SK-N-SH (cell line): ENCODE measurements around the gene TRNT1. TPM values are rescaled to one million over a fixed set of nuclear protein-coding genes. Genes with fewer than 3 reads are reported as not detected.

Source experiments
- CTCF ChIA-PET: fragments of 300-600, 350-600 bp; formaldehyde crosslinking; extraction: SDS; loops from one replicate; lab custom pipeline; 2021; lab: Yijun Ruan, JAX
- POLR2A ChIA-PET: fragments of 350-600 bp; sonication (Branson Sonifier 250); formaldehyde crosslinking; extraction: SDS; loops from one replicate; lab custom pipeline; 2020; ENCODE audit warnings: antibody characterized with exemption, inconsistent platforms; lab: Yijun Ruan, JAX
- DNase-seq: peaks from one replicate; pipeline ENCODE4 v3.0.0; 2012
- H2AFZ ChIP-seq: fragments of 200-600 bp; sonication (generic); 2 replicates; pipeline ENCODE4 v1.8.1; 2016; ENCODE audit warnings: antibody characterized with exemption, mild to moderate bottlenecking, low read depth
- H3F3A ChIP-seq: fragments of 200-600 bp; sonication (generic); replicated peaks from 2 replicates; pipeline ENCODE3; 2016; ENCODE audit warnings: antibody characterized with exemption, mild to moderate bottlenecking; ENCODE audit not compliant: insufficient read depth
- H3K27ac ChIP-seq, 2 experiments: fragments of 200-500 bp in 1 of 2; fragments of 200-600 bp in 1 of 2; sonication (Bioruptor generic) in 1 of 2; sonication (generic), shearing (Covaris generic) in 1 of 2; 2 replicates each; pipeline versions ENCODE4 v1.5.1 to v1.6.1; 2014 to 2016; ENCODE audit warnings: low read depth in 2 of 2, inconsistent platforms in 1 of 2, low read length in 1 of 2, mild to moderate bottlenecking in 1 of 2, mixed read lengths in 1 of 2
- H3K27me3 ChIP-seq: fragments of 200-600 bp; sonication (generic), shearing (Covaris generic); 2 replicates; pipeline ENCODE4 v1.6.1; 2016; ENCODE audit warnings: mixed run types; ENCODE audit not compliant: insufficient read depth
- H3K36me3 ChIP-seq, 2 experiments: fragments of 200-500 bp in 1 of 2; fragments of 200-600 bp in 1 of 2; sonication (Bioruptor generic) in 1 of 2; sonication (generic) in 1 of 2; replicated peaks in 1 of 2; 2 replicates each; pipeline versions ENCODE3 to v1.5.1; 2014 to 2016; ENCODE audit warnings: low read length in 1 of 2, mild to moderate bottlenecking in 1 of 2; ENCODE audit not compliant: insufficient read depth in 2 of 2, control insufficient read depth in 1 of 2
- H3K4me1 ChIP-seq, 2 experiments: fragments of 200-500 bp in 1 of 2; fragments of 200-600 bp in 1 of 2; sonication (Bioruptor generic) in 1 of 2; sonication (generic), shearing (Covaris generic) in 1 of 2; 2 replicates each; pipeline versions ENCODE4 v1.5.1 to v1.6.1; 2014 to 2016; ENCODE audit warnings: low read depth in 1 of 2, low read length in 1 of 2, mixed run types in 1 of 2; ENCODE audit not compliant: insufficient read depth in 2 of 2, control insufficient read depth in 1 of 2
- H3K4me2 ChIP-seq: fragments of 200-600 bp; sonication (generic), shearing (Covaris generic); 2 replicates; pipeline ENCODE4 v1.6.1; 2017; ENCODE audit warnings: mixed run types
- H3K4me3 ChIP-seq, 2 experiments: fragments of 200-500 bp in 1 of 2; fragments of 200-600 bp in 1 of 2; sonication (Bioruptor generic) in 1 of 2; sonication (generic), shearing (Covaris generic) in 1 of 2; 2 replicates each; pipeline versions ENCODE4 v1.5.1 to v1.8.1; 2014 to 2016; ENCODE audit warnings: low read depth in 2 of 2, inconsistent platforms in 1 of 2, low read length in 1 of 2, mild to moderate bottlenecking in 1 of 2, mixed read lengths in 1 of 2, moderate library complexity in 1 of 2
- H3K79me2 ChIP-seq: fragments of 200-600 bp; sonication (generic); 2 replicates; pipeline ENCODE4 v1.8.1; 2017; ENCODE audit warnings: mild to moderate bottlenecking; ENCODE audit not compliant: insufficient read depth
- H3K9ac ChIP-seq: fragments of 200-600 bp; sonication (generic); 2 replicates; pipeline ENCODE4 v1.6.1; 2017; ENCODE audit warnings: mixed run types
- H3K9me2 ChIP-seq: fragments of 200-600 bp; sonication (generic); 2 replicates; pipeline ENCODE4 v1.6.1; 2017; ENCODE audit warnings: mixed run types
- H3K9me3 ChIP-seq: fragments of 200-600 bp; sonication (generic); 2 replicates; pipeline ENCODE4 v1.6.1; 2017; ENCODE audit warnings: mixed run types, mild to moderate bottlenecking, moderate library complexity
- H4K20me1 ChIP-seq: fragments of 200-600 bp; sonication (generic); 2 replicates; pipeline ENCODE4 v1.6.1; 2017; ENCODE audit warnings: mild to moderate bottlenecking, mixed run types; ENCODE audit not compliant: insufficient read depth
- CHD2 ChIP-seq: fragments of 150-350 bp; IDR thresholded peaks from 2 replicates; pipeline ENCODE4 v1.6.1; 2018; ENCODE audit warnings: low read length; ENCODE audit not compliant: partially characterized antibody
- CTCF ChIP-seq: fragments of 200-600 bp; sonication (generic); IDR thresholded peaks from 2 replicates; pipeline ENCODE4 v1.6.1; 2017; ENCODE audit warnings: antibody characterized with exemption, mild to moderate bottlenecking, moderate library complexity
- FOSL2 ChIP-seq: IDR thresholded peaks from 2 replicates; pipeline ENCODE4 v1.4.0; 2012; ENCODE audit warnings: low read depth, mild to moderate bottlenecking, moderate library complexity, borderline replicate concordance
- FOXJ3 ChIP-seq: sonication (generic); formaldehyde crosslinking; IDR thresholded peaks from 2 replicates; pipeline ENCODE4 v1.5.1; 2020; ENCODE audit warnings: mild to moderate bottlenecking, missing genetic modification reagents
- GABPA ChIP-seq: IDR thresholded peaks from 2 replicates; pipeline ENCODE4 v1.4.0; 2012; ENCODE audit warnings: low read depth, mild to moderate bottlenecking
- JUND ChIP-seq: IDR thresholded peaks from 2 replicates; pipeline ENCODE4 v1.4.0; 2012
- MEF2A ChIP-seq: IDR thresholded peaks from 2 replicates; pipeline ENCODE4 v1.4.0; 2012; ENCODE audit warnings: low read depth, borderline replicate concordance
- NFIC ChIP-seq: IDR thresholded peaks from 2 replicates; pipeline ENCODE4 v1.4.0; 2012; ENCODE audit warnings: borderline replicate concordance
- PBX3 ChIP-seq: IDR thresholded peaks from 2 replicates; pipeline ENCODE4; 2012
- RAD21 ChIP-seq: IDR thresholded peaks from 2 replicates; pipeline ENCODE4 v1.6.1; 2012; ENCODE audit warnings: mild to moderate bottlenecking, low read length
- RCOR1 ChIP-seq: fragments of 150-350 bp; IDR thresholded peaks from 2 replicates; pipeline ENCODE4 v1.6.1; 2017; ENCODE audit warnings: antibody characterized with exemption, low read length
- REST ChIP-seq: IDR thresholded peaks from 2 replicates; pipeline ENCODE4 v1.6.1; 2012; ENCODE audit warnings: mild to moderate bottlenecking, low read depth, low read length, moderate library complexity
- RFX5 ChIP-seq: IDR thresholded peaks from 2 replicates; pipeline ENCODE4 v1.6.1; 2012; ENCODE audit warnings: mild to moderate bottlenecking, improper control_type of control experiment, low read length
- SIN3A ChIP-seq: IDR thresholded peaks from 2 replicates; pipeline ENCODE4 v1.6.1; 2012; ENCODE audit warnings: low read depth, mild to moderate bottlenecking, low read length, moderate library complexity, borderline replicate concordance
- USF2 ChIP-seq: fragments of 150-350 bp; IDR thresholded peaks from 2 replicates; pipeline ENCODE4 v1.6.1; 2017; ENCODE audit warnings: antibody characterized with exemption, low read length, low read depth, borderline replicate concordance
- ZBTB33 ChIP-seq: IDR thresholded peaks from 2 replicates; pipeline ENCODE4 v1.4.0; 2012; ENCODE audit warnings: low read depth, borderline replicate concordance
- WGBS: methylation state at CpG from one replicate; pipeline ENCODE4 v1.1.6; 2017; ENCODE audit warnings: low lambda C conversion rate; 5-methylcytosine and 5-hydroxymethylcytosine counted together
- polyA plus RNA-seq, 3 experiments: library from polyadenylated mRNA; depleted of rRNA; stranded (reverse); fragments of >200 nt; gene quantifications; 2 replicates each; pipeline ENCODE4 v1.2.3, GENCODE V29; 2012

TRNT1 gene
- polyA plus RNA-seq, 1 of the 3 experiments (the other 2 are of a cell fraction): 7.4 TPM

- Histone ChIP-seq H3K9me2 (no peaks in the 10 kb centered on the region), H3K4me2 (no peak overlapping the region), H3K9me3 (no peaks in the 10 kb centered on the region), H4K20me1 (no peaks in the 10 kb centered on the region), H3K9ac (no peak overlapping the region), H3K79me2 (no peaks in the 10 kb centered on the region), H3K27me3 (no peaks in the 10 kb centered on the region), H2AFZ (no peak overlapping the region), H3K36me3 (no peaks in the 10 kb centered on the region), H3F3A (no peaks in the 10 kb centered on the region)
- ChIA-PET POLR2A (no interaction called here), CTCF (no interaction called here)
- 23% methylated on average over 4 of the region's 4 CpGs for WGBS
- DNase-seq: no peak
- TF ChIP-seq ZBTB33 (no peak), NFIC (no peak), REST (no peak), FOSL2 (no peak), RAD21 (no peak), SIN3A (no peak)
- TF ChIP-seq, all 33 proteins: peak for 0
- no peak overlapping the region for H3K4me3 ChIP-seq
- H3K27ac ChIP-seq: no peak overlapping the region
- peaks cover 0 to 3% of the 10 kb centered on the region in 2 experiments; a peak in 1 of 4 replicates for H3K4me1 ChIP-seq
Measured at GRCh38 chr3:3089017-3089416, 37.7 kb upstream of the TRNT1 start.

GRCh38 chr3:3097958-3098357 lies 28.8 kb upstream of the TRNT1 start:
- H3F3A ChIP-seq: no peaks in the 10 kb centered on the region
- no peaks in the 10 kb centered on the region for H4K20me1 ChIP-seq
- H2AFZ ChIP-seq: no peak overlapping the region
- no peak overlapping the region for H3K4me2 ChIP-seq
- no peaks in the 10 kb centered on the region for H3K36me3 ChIP-seq
- H3K9me2 ChIP-seq: no peaks in the 10 kb centered on the region
- POLR2A ChIA-PET: no interaction called here
- H3K9me3 ChIP-seq: no peaks in the 10 kb centered on the region
- no peak overlapping the region for H3K27ac ChIP-seq
- WGBS: 40% methylated on average over 4 of the region's 4 CpGs
- H3K27me3 ChIP-seq: no peaks in the 10 kb centered on the region
- H3K4me3 ChIP-seq: no peak overlapping the region
- H3K4me1 ChIP-seq: no peaks in the 10 kb centered on the region
- no peak overlapping the region for H3K9ac ChIP-seq
- no peaks in the 10 kb centered on the region for H3K79me2 ChIP-seq
- DNase-seq: no peak
- CTCF ChIA-PET: no interaction called here
- TF ChIP-seq GABPA (no peak), RFX5 (no peak), ZBTB33 (no peak), CTCF (no peak), USF2 (no peak), FOSL2 (no peak), FOXJ3 (CRISPR knock-in tag) (no peak), PBX3 (no peak), CHD2 (no peak), JUND (no peak), MEF2A (no peak), RCOR1 (no peak)
